ENCODE results near the gene PTPRF. TPM values are rescaled to one million over a fixed set of nuclear protein-coding genes. Genes with fewer than 3 reads are reported as not detected.

PTPRF gene
- total and polyA plus RNA-seq, 5 donors from 2014 or later = 0.22 TPM; not detected in 4

- no peaks in the 10 kb centered on the region for H3K27me3 Mint-ChIP-seq
These were observed 47.2 kb downstream of the PTPRF start for GRCh38 chr1:43577655-43578542.

DNA sequence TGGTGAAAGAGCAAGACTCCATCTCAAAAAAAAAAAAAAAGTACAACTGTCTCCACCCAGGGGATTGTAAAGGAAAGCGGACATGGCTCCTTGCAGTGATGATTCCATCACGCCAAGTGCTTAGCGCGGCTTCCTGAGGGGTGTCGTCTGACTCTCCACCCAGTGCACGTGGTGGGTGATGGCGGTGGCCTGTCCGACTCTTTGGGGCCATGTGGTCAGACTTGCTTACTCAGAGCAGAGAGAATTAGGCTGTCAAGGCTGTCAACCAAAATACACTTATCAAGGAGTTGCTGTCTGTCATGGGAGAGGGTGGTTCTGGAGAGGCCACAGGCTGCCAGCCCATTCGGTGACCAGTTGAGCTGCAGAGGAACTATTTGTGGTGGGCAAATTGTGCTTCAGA lies 49.4 kb downstream of the PTPRF start:
- no peak for DNase-seq
- Histone ChIP-seq H3K27ac (ENCODE audit: insufficient read depth, low read length, poor library complexity, severe bottlenecking) (no peak overlapping the region), H3K36me3 (ENCODE audit: control insufficient read depth, insufficient read depth, low read length) (no peaks in the 10 kb centered on the region), H3K27me3 (ENCODE audit: control insufficient read depth, insufficient read depth, low read length) (no peaks in the 10 kb centered on the region), H3K9me3 (ENCODE audit: control insufficient read depth in 2 of 2, low read length in 2 of 2) (no peaks in the 10 kb centered on the region), H3K4me3 (ENCODE audit: low read depth, low read length) (no peak overlapping the region), H3K4me1 (ENCODE audit: control insufficient read depth, insufficient read depth, low read length, poor library complexity, severe bottlenecking) (no peaks in the 10 kb centered on the region)
- H3K27ac Mint-ChIP-seq = no peak overlapping the region
- H3K36me3 Mint-ChIP-seq = no peaks in the 10 kb centered on the region
- H3K4me3 Mint-ChIP-seq = no peak overlapping the region
- peaks cover 0 to 4% (median 0%) of the 10 kb centered on the region in 4 donors for H3K4me1 Mint-ChIP-seq
- no peak for ATAC-seq (ENCODE audit: low read depth in 2 of 2)
- peaks cover 0 to 2% (median 0%) of the 10 kb centered on the region in 7 donors for H3K9me3 Mint-ChIP-seq
- no peaks in the 10 kb centered on the region for H3K27me3 Mint-ChIP-seq

More at GRCh38 chr1:43577655-43578542, 47.2 kb downstream of the PTPRF start:
- H3K27ac ChIP-seq (ENCODE audit: insufficient read depth, low read length, poor library complexity, severe bottlenecking) = no peak overlapping the region
- Mint-ChIP-seq H3K9me3 (peaks cover 0 to 2% (median 0%) of the 10 kb centered on the region in 7 donors), H3K27ac (no peak overlapping the region), H3K4me1 (peaks cover 0 to 3% (median 0%) of the 10 kb centered on the region in 4 donors), H3K36me3 (no peaks in the 10 kb centered on the region), H3K4me3 (no peak overlapping the region)
- ATAC-seq (ENCODE audit: low read depth in 2 of 2) (no peak), DNase-seq (no peak)
- H3K9me3 ChIP-seq (ENCODE audit: control insufficient read depth in 2 of 2, low read length in 2 of 2) = no peaks in the 10 kb centered on the region
- H3K4me1 ChIP-seq (ENCODE audit: control insufficient read depth, insufficient read depth, low read length, poor library complexity, severe bottlenecking) = no peaks in the 10 kb centered on the region
- H3K4me3 ChIP-seq (ENCODE audit: low read depth, low read length) = no peak overlapping the region
- no peaks in the 10 kb centered on the region for H3K36me3 ChIP-seq (ENCODE audit: control insufficient read depth, insufficient read depth, low read length)
- H3K27me3 ChIP-seq (ENCODE audit: control insufficient read depth, insufficient read depth, low read length) = no peaks in the 10 kb centered on the region

- H3K4me1 Mint-ChIP-seq = peaks cover 0 to 2% (median 0%) of the 10 kb centered on the region in 4 donors
- H3K27ac Mint-ChIP-seq = no peak overlapping the region
- H3K27me3 Mint-ChIP-seq = no peaks in the 10 kb centered on the region
- Histone ChIP-seq H3K9me3 (ENCODE audit: control insufficient read depth in 2 of 2, low read length in 2 of 2) (no peaks in the 10 kb centered on the region), H3K27ac (ENCODE audit: insufficient read depth, low read length, poor library complexity, severe bottlenecking) (no peak overlapping the region), H3K36me3 (ENCODE audit: control insufficient read depth, insufficient read depth, low read length) (no peaks in the 10 kb centered on the region), H3K4me1 (ENCODE audit: control insufficient read depth, insufficient read depth, low read length, poor library complexity, severe bottlenecking) (no peaks in the 10 kb centered on the region), H3K27me3 (ENCODE audit: control insufficient read depth, insufficient read depth, low read length) (no peaks in the 10 kb centered on the region), H3K4me3 (ENCODE audit: low read depth, low read length) (no peak overlapping the region)
- H3K9me3 Mint-ChIP-seq = peaks cover 0 to 2% (median 0%) of the 10 kb centered on the region in 7 donors
- peak; percentile 52 to 53 for ATAC-seq (ENCODE audit: low read depth in 2 of 2)
- no peaks in the 10 kb centered on the region for H3K36me3 Mint-ChIP-seq
- peak in 1 of 3 donors; percentile 25 for DNase-seq
- no peak overlapping the region for H3K4me3 Mint-ChIP-seq
These were observed 51.5 kb downstream of the PTPRF start for GRCh38 chr1:43582162-43582566.

- Mint-ChIP-seq H3K27ac (no peak overlapping the region), H3K27me3 (no peaks in the 10 kb centered on the region), H3K9me3 (peaks cover 0 to 2% (median 0%) of the 10 kb centered on the region in 7 donors), H3K4me3 (no peak overlapping the region), H3K36me3 (no peaks in the 10 kb centered on the region), H3K4me1 (peaks cover 0 to 2% (median 0%) of the 10 kb centered on the region in 4 donors)
- Histone ChIP-seq H3K4me3 (ENCODE audit: low read depth, low read length) (no peak overlapping the region), H3K9me3 (ENCODE audit: control insufficient read depth in 2 of 2, low read length in 2 of 2) (no peaks in the 10 kb centered on the region), H3K27me3 (ENCODE audit: control insufficient read depth, insufficient read depth, low read length) (no peaks in the 10 kb centered on the region), H3K36me3 (ENCODE audit: control insufficient read depth, insufficient read depth, low read length) (no peaks in the 10 kb centered on the region), H3K27ac (ENCODE audit: insufficient read depth, low read length, poor library complexity, severe bottlenecking) (no peak overlapping the region), H3K4me1 (ENCODE audit: control insufficient read depth, insufficient read depth, low read length, poor library complexity, severe bottlenecking) (no peaks in the 10 kb centered on the region)
- DNase-seq = no peak
- no peak for ATAC-seq (ENCODE audit: low read depth in 2 of 2)
These were observed 52.4 kb downstream of the PTPRF start for GRCh38 chr1:43583058-43583457.

GRCh38 chr1:43584204-43584603 lies 53.5 kb downstream of the PTPRF start:
- Histone ChIP-seq H3K27ac (ENCODE audit: insufficient read depth, low read length, poor library complexity, severe bottlenecking) (no peak overlapping the region), H3K4me3 (ENCODE audit: low read depth, low read length) (no peak overlapping the region), H3K27me3 (ENCODE audit: control insufficient read depth, insufficient read depth, low read length) (no peaks in the 10 kb centered on the region), H3K9me3 (ENCODE audit: control insufficient read depth in 2 of 2, low read length in 2 of 2) (no peaks in the 10 kb centered on the region), H3K4me1 (ENCODE audit: control insufficient read depth, insufficient read depth, low read length, poor library complexity, severe bottlenecking) (no peaks in the 10 kb centered on the region), H3K36me3 (ENCODE audit: control insufficient read depth, insufficient read depth, low read length) (no peaks in the 10 kb centered on the region)
- no peak for ATAC-seq (ENCODE audit: low read depth in 2 of 2)
- Mint-ChIP-seq H3K36me3 (no peaks in the 10 kb centered on the region), H3K27ac (no peak overlapping the region), H3K9me3 (peaks cover 0 to 2% (median 0%) of the 10 kb centered on the region in 7 donors), H3K4me3 (no peak overlapping the region), H3K4me1 (peaks cover 0 to 2% (median 0%) of the 10 kb centered on the region in 4 donors), H3K27me3 (no peaks in the 10 kb centered on the region)
- DNase-seq = no peak

GRCh38 chr1:43585557-43585956 lies 54.9 kb downstream of the PTPRF start:
- Mint-ChIP-seq H3K9me3 (peaks cover 0 to 2% (median 0%) of the 10 kb centered on the region in 7 donors), H3K4me3 (no peak overlapping the region), H3K27me3 (no peaks in the 10 kb centered on the region), H3K27ac (no peak overlapping the region), H3K36me3 (no peaks in the 10 kb centered on the region), H3K4me1 (peaks cover 0 to 2% (median 0%) of the 10 kb centered on the region in 4 donors)
- Histone ChIP-seq H3K9me3 (ENCODE audit: control insufficient read depth in 2 of 2, low read length in 2 of 2) (no peaks in the 10 kb centered on the region), H3K4me3 (ENCODE audit: low read depth, low read length) (no peak overlapping the region), H3K4me1 (ENCODE audit: control insufficient read depth, insufficient read depth, low read length, poor library complexity, severe bottlenecking) (no peaks in the 10 kb centered on the region), H3K27me3 (ENCODE audit: control insufficient read depth, insufficient read depth, low read length) (no peaks in the 10 kb centered on the region), H3K36me3 (ENCODE audit: control insufficient read depth, insufficient read depth, low read length) (no peaks in the 10 kb centered on the region), H3K27ac (ENCODE audit: insufficient read depth, low read length, poor library complexity, severe bottlenecking) (no peak overlapping the region)
- DNase-seq = no peak
- ATAC-seq (ENCODE audit: low read depth in 2 of 2) = no peak

GRCh38 chr1:43586136-43586731 lies 55.6 kb downstream of the PTPRF start:
- ATAC-seq (ENCODE audit: low read depth in 2 of 2) = no peak
- peak overlapping the region in 1 of 3 donors; percentile 9 for H3K27ac Mint-ChIP-seq
- H3K4me3 Mint-ChIP-seq = no peak overlapping the region
- no peak for DNase-seq
- H3K36me3 ChIP-seq (ENCODE audit: control insufficient read depth, insufficient read depth, low read length) = no peaks in the 10 kb centered on the region
- H3K27me3 ChIP-seq (ENCODE audit: control insufficient read depth, insufficient read depth, low read length) = no peaks in the 10 kb centered on the region
- no peaks in the 10 kb centered on the region for H3K36me3 Mint-ChIP-seq
- no peak overlapping the region for H3K4me3 ChIP-seq (ENCODE audit: low read depth, low read length)
- peaks cover 0 to 2% (median 0%) of the 10 kb centered on the region in 7 donors for H3K9me3 Mint-ChIP-seq
- H3K4me1 ChIP-seq (ENCODE audit: control insufficient read depth, insufficient read depth, low read length, poor library complexity, severe bottlenecking) = no peaks in the 10 kb centered on the region
- peaks cover 0 to 2% (median 0%) of the 10 kb centered on the region in 4 donors for H3K4me1 Mint-ChIP-seq
- no peaks in the 10 kb centered on the region for H3K9me3 ChIP-seq (ENCODE audit: control insufficient read depth in 2 of 2, low read length in 2 of 2)
- no peaks in the 10 kb centered on the region for H3K27me3 Mint-ChIP-seq
- H3K27ac ChIP-seq (ENCODE audit: insufficient read depth, low read length, poor library complexity, severe bottlenecking) = no peak overlapping the region

Measured in CD4-positive, CD25-positive, alpha-beta regulatory T cell (primary cell).